CD14-positive monocyte (primary cell): ENCODE data around the gene LPIN1. TPM values are rescaled to one million over a fixed set of nuclear protein-coding genes. Genes with fewer than 3 reads are reported as not detected.
A peak's percentile ranks its signal among the peaks of the same experiment; 100 is the strongest.

ENCODE experiments used
- DNase-seq, 3 donors: peaks; one replicate each; pipeline ENCODE4 v3.0.0-alpha.2; 2011 to 2022
- H2AFZ ChIP-seq: 2 replicates; pipeline ENCODE4 v1.6.0; 2012; ENCODE audit warnings: mild to moderate bottlenecking, low read depth, low read length, inconsistent platforms; ENCODE audit not compliant: insufficient read depth, poor library complexity, severe bottlenecking
- H3K27ac ChIP-seq, 2 donors: 1 replicate in 1 of 2; 2 replicates in 1 of 2; pipeline ENCODE4 v1.5.1; 2012 to 2013; ENCODE audit warnings: low read length in 2 of 2, control low read depth in 1 of 2, inconsistent platforms in 1 of 2, low read depth in 1 of 2, mild to moderate bottlenecking in 1 of 2
- H3K27me3 ChIP-seq, 2 donors: one replicate each; pipeline versions ENCODE4 v1.6.0 to v1.6.1; 2011 to 2013; ENCODE audit warnings: low read length in 2 of 2; ENCODE audit not compliant: control insufficient read depth in 2 of 2, insufficient read depth in 2 of 2
- H3K36me3 ChIP-seq, 2 donors: replicated peaks in 1 of 2; 1 replicate in 1 of 2; 2 replicates in 1 of 2; pipeline versions ENCODE4 v1.5.1 to v1.6.1; 2012 to 2013; ENCODE audit warnings: low read length in 2 of 2, control low read depth in 1 of 2, inconsistent platforms in 1 of 2, mild to moderate bottlenecking in 1 of 2; ENCODE audit not compliant: insufficient read depth in 2 of 2, control insufficient read depth in 1 of 2
- H3K4me1 ChIP-seq, 2 donors: 1 replicate in 1 of 2; 2 replicates in 1 of 2; pipeline versions ENCODE4 v1.5.1 to v1.6.1; 2012 to 2013; ENCODE audit warnings: low read length in 2 of 2, control low read depth in 1 of 2, inconsistent platforms in 1 of 2, mild to moderate bottlenecking in 1 of 2, moderate library complexity in 1 of 2; ENCODE audit not compliant: insufficient read depth in 2 of 2, control insufficient read depth in 1 of 2
- H3K4me2 ChIP-seq: replicated peaks from 2 replicates; pipeline ENCODE3; 2012; ENCODE audit warnings: low read length, moderate library complexity, mild to moderate bottlenecking; ENCODE audit not compliant: poor library complexity, severe bottlenecking; ENCODE audit errors: extremely low read depth
- H3K4me3 ChIP-seq, 3 experiments: fragments of 200-600 bp in 1 of 3; sonication (generic) in 1 of 3; replicated peaks in 1 of 3; 1 replicate in 2 of 3; 2 replicates in 1 of 3; pipeline ENCODE4 v1.5.1; 2011 to 2013; ENCODE audit warnings: low read length in 3 of 3, mild to moderate bottlenecking in 3 of 3, control low read depth in 2 of 3, low read depth in 2 of 3, inconsistent platforms in 1 of 3, moderate library complexity in 1 of 3
- H3K79me2 ChIP-seq: 2 replicates; pipeline ENCODE4 v1.6.0; 2012; ENCODE audit warnings: mild to moderate bottlenecking, control low read depth, inconsistent platforms, low read length, moderate library complexity; ENCODE audit not compliant: insufficient read depth
- H3K9ac ChIP-seq: 2 replicates; pipeline ENCODE4 v1.6.0; 2017; ENCODE audit warnings: low read length, mild to moderate bottlenecking; ENCODE audit not compliant: insufficient read depth, poor library complexity, severe bottlenecking
- H3K9me3 ChIP-seq, 2 donors: replicated peaks in 1 of 2; 1 replicate in 1 of 2; 2 replicates in 1 of 2; pipeline versions ENCODE4 v1.5.1 to v1.6.1; 2012 to 2013; ENCODE audit warnings: low read length in 2 of 2, control low read depth in 1 of 2; ENCODE audit not compliant: control insufficient read depth in 1 of 2, insufficient read depth in 1 of 2
- H4K20me1 ChIP-seq: 2 replicates; pipeline ENCODE4 v1.6.0; 2012; ENCODE audit warnings: mild to moderate bottlenecking, low read length, control low read depth, moderate library complexity; ENCODE audit not compliant: insufficient read depth
- H3K27ac Mint-ChIP-seq, 7 donors: one replicate each; pipeline ENCODE4 v1.8.0; 2020; ENCODE audit warnings: mild to moderate bottlenecking in 7 of 7, mixed read lengths in 7 of 7, moderate library complexity in 6 of 7, inconsistent platforms in 2 of 7
- H3K27me3 Mint-ChIP-seq, 3 donors: one replicate each; pipeline ENCODE4 v1.8.0; 2021 to 2022; ENCODE audit warnings: low read depth in 3 of 3, mild to moderate bottlenecking in 3 of 3, mixed read lengths in 3 of 3, moderate library complexity in 3 of 3, inconsistent platforms in 1 of 3
- H3K36me3 Mint-ChIP-seq, 2 donors: one replicate each; pipeline ENCODE4 v1.8.0; 2020; ENCODE audit warnings: mixed read lengths in 2 of 2, inconsistent platforms in 1 of 2, mild to moderate bottlenecking in 1 of 2
- H3K4me1 Mint-ChIP-seq: one replicate; pipeline ENCODE4 v1.8.0; 2020; ENCODE audit warnings: mild to moderate bottlenecking, mixed read lengths
- H3K4me3 Mint-ChIP-seq, 2 donors: one replicate each; pipeline ENCODE4 v1.8.0; 2020; ENCODE audit warnings: mild to moderate bottlenecking in 2 of 2, mixed read lengths in 2 of 2, moderate library complexity in 1 of 2
- H3K9me3 Mint-ChIP-seq, 7 donors: one replicate each; pipeline ENCODE4 v1.8.0; 2020 to 2022; ENCODE audit warnings: mixed read lengths in 7 of 7, mild to moderate bottlenecking in 6 of 7, moderate library complexity in 6 of 7, inconsistent platforms in 2 of 7
- CTCF ChIP-seq: fragments of 200-600 bp; IDR thresholded peaks from one replicate; pipeline ENCODE4 v1.8.0; 2022; ENCODE audit warnings: antibody characterized with exemption, mild to moderate bottlenecking
- WGBS: methylation state at CpG from one replicate; pipeline ENCODE4 v1.1.5; 2013; ENCODE audit warnings: missing lambda C conversion rate; ENCODE audit not compliant: insufficient coverage; 5-methylcytosine and 5-hydroxymethylcytosine counted together
- intact Hi-C, 2 donors: fragments of 100-400 bp; cut with micrococcal nuclease; formaldehyde crosslinking; loops; one replicate each; pipeline versions ENCODE4 v1.15.0 to v1.15.1; 2023
- polyA plus RNA-seq, 3 donors: library from polyadenylated mRNA; depleted of rRNA in 1 of 3; unstranded in 2 of 3; stranded (reverse) in 1 of 3; fragments of 300-500 nt in 2 of 3; fragments of >200 nt in 1 of 3; fragmentation: Illumina TruSeq in 2 of 3; gene quantifications; 1 replicate in 2 of 3; 2 replicates in 1 of 3; pipeline ENCODE4 v1.2.3, GENCODE V29; 2012 to 2021

Gene LPIN1
- polyA plus RNA-seq, 3 donors: 1.8 to 17.6 (median 2.7) TPM

GRCh38 chr2:11863103-11863502 is 116.7 kb downstream of the LPIN1 start:
- 46% methylated on average over 4 of the region's 7 CpGs for WGBS
- H3K4me3 ChIP-seq: peak overlapping the region in 1 of 3 experiments; percentile 39
- peak overlapping the region; percentile 59 for H3K4me2 ChIP-seq
- no peak for TF ChIP-seq CTCF
- DNase-seq: no peak
- no peak overlapping the region for H3K27ac ChIP-seq
- intact Hi-C loops: loop anchor here in 1 of 2 donors (10.0 kb wide), 1 partner anchor 182 kb away; no protein-coding TSS in a partner anchor
- H4K20me1 ChIP-seq: no peaks in the 10 kb centered on the region
- H3K9ac ChIP-seq: no peak overlapping the region
- H3K79me2 ChIP-seq: no peaks in the 10 kb centered on the region
- Mint-ChIP-seq H3K4me1 (peaks cover 52% of the 10 kb centered on the region), H3K27ac (peak overlapping the region in 2 of 7 donors; percentile 14 to 53), H3K9me3 (peaks cover 8 to 20% (median 11%) of the 10 kb centered on the region in 7 donors), H3K4me3 (peak overlapping the region in 1 of 2 donors; percentile 46), H3K36me3 (peaks cover under 1 to 5% of the 10 kb centered on the region in 2 donors), H3K27me3 (peaks cover under 1 to 3% (median 3%) of the 10 kb centered on the region in 3 donors)
- no peaks in the 10 kb centered on the region for H3K36me3 ChIP-seq
- H3K9me3 ChIP-seq: peaks cover 5 to 18% of the 10 kb centered on the region in 2 donors
- no peak overlapping the region for H2AFZ ChIP-seq
- peaks cover 2 to 12% of the 10 kb centered on the region in 2 donors for H3K27me3 ChIP-seq
- H3K4me1 ChIP-seq: peaks cover 26 to 30% of the 10 kb centered on the region in 2 donors

GRCh38 chr2:11863513-11864328 is 117.3 kb downstream of the LPIN1 start:
- H3K9me3 ChIP-seq: peaks cover 0 to 12% of the 10 kb centered on the region in 2 donors
- DNase-seq: peak; percentile 51 to 78 (median 67)
- no peak overlapping the region for H2AFZ ChIP-seq
- Mint-ChIP-seq H3K4me3 (peak overlapping the region; percentile 20 to 75), H3K36me3 (peaks cover 0 to 5% of the 10 kb centered on the region in 2 donors), H3K27ac (peak overlapping the region in 4 of 7 donors; percentile 16 to 64 (median 54)), H3K9me3 (peaks cover 6 to 15% (median 8%) of the 10 kb centered on the region in 7 donors), H3K27me3 (peaks cover 0 to 3% (median 3%) of the 10 kb centered on the region in 3 donors), H3K4me1 (peaks cover 49% of the 10 kb centered on the region)
- intact Hi-C loops: loop anchor here in 1 of 2 donors (10.0 kb wide), 1 partner anchor 181 kb away; no protein-coding TSS in a partner anchor
- peak overlapping the region; percentile 59 for H3K4me2 ChIP-seq
- H3K36me3 ChIP-seq: no peaks in the 10 kb centered on the region
- peaks cover 2 to 12% of the 10 kb centered on the region in 2 donors for H3K27me3 ChIP-seq
- TF ChIP-seq CTCF: peak; percentile 95
- peaks cover 24 to 27% of the 10 kb centered on the region in 2 donors for H3K4me1 ChIP-seq
- H3K9ac ChIP-seq: no peak overlapping the region
- no peak overlapping the region for H3K27ac ChIP-seq
- no peaks in the 10 kb centered on the region for H3K79me2 ChIP-seq
- no peaks in the 10 kb centered on the region for H4K20me1 ChIP-seq
- 2% methylated on average over 4 of the region's 12 CpGs for WGBS
- peak overlapping the region in 1 of 3 experiments; percentile 39 for H3K4me3 ChIP-seq
